IMR-90 (cell line): ENCODE results near the gene TMPRSS13.

ENCODE experiments used
- MAFK ChIP-seq: IDR thresholded peaks from 2 replicates; pipeline ENCODE4 v1.6.1; 2012; ENCODE audit warnings: low read depth, low read length, improper control_type of control experiment
- POLR2A ChIP-seq: IDR thresholded peaks from 2 replicates; pipeline ENCODE4 v1.6.1; 2012; ENCODE audit warnings: mild to moderate bottlenecking, low read depth, low read length
- SMC3 ChIP-seq: fragments of 150-350 bp; IDR thresholded peaks from 2 replicates; pipeline ENCODE4 v1.6.1; 2016; ENCODE audit warnings: low read depth, mild to moderate bottlenecking, antibody characterized with exemption, low read length, moderate library complexity
- TF ChIP-seq, protein P1 (sequence below): fragments of 150-350 bp; IDR thresholded peaks from 2 replicates; pipeline ENCODE4 v1.6.1; 2016; ENCODE audit warnings: low read depth, mild to moderate bottlenecking, low read length, moderate library complexity, borderline replicate concordance

GRCh38 chr11:117859061-117859460, 70.1 kb downstream of the TMPRSS13 start:
- no peak for TF ChIP-seq MAFK
- no peak for TF ChIP-seq POLR2A
- TF ChIP-seq SMC3 = no peak
- TF ChIP-seq, protein P1, sequence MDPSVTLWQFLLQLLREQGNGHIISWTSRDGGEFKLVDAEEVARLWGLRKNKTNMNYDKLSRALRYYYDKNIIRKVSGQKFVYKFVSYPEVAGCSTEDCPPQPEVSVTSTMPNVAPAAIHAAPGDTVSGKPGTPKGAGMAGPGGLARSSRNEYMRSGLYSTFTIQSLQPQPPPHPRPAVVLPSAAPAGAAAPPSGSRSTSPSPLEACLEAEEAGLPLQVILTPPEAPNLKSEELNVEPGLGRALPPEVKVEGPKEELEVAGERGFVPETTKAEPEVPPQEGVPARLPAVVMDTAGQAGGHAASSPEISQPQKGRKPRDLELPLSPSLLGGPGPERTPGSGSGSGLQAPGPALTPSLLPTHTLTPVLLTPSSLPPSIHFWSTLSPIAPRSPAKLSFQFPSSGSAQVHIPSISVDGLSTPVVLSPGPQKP = no peak
